Heart left ventricle (tissue), 13 donors: ENCODE data around the gene MLXIP.

Experiments
- CTCF ChIP-seq, 12 donors: fragments of 200-600 bp; sonication (generic) in 4 of 12; IDR thresholded peaks; one replicate each; pipeline versions ENCODE4 v1.5.0 to v1.8.0; 2018 to 2022; ENCODE audit warnings: antibody characterized with exemption in 12 of 12, mild to moderate bottlenecking in 5 of 12
- POLR2A ChIP-seq, 2 donors: fragments of 450-650 bp; IDR thresholded peaks; one replicate each; pipeline ENCODE4 v1.6.1; 2017; ENCODE audit warnings: antibody characterized with exemption in 2 of 2, mild to moderate bottlenecking in 2 of 2, moderate library complexity in 2 of 2
- donor health status: ischemic (EF 13 %, LVEDD 7.1; RV severe dilation, severe dysfunction).
- donor health status: DM: no; HTN: yes; CAD: no.
- donor health status: DM: no; HTN: no; CAD: no.
- donor health status: ischemic (EF 25% LVEDD 6.9; RV normal size, moderate dysfunction).
- donor health status: ischemic (EF 25% LVEDD 5.7; RV mildly dilated, moderate dysfunction).
- donor health status: ischemic (EF 35%, LVEDD 5.7; RV mildly dilated, moderate dysfunction).
- donor health status: nonischemic (EF 11% LVEDD 7.7; RV severe dilation, severe dysfunction).
- donor health status: DM: yes; HTN: yes; CAD: no.
- donor health status: PGD.
- donor health status: ischemic (EF 29% LVEDD 5.4; RV normal size, mild dysfunction).
- donor health status: nonischemic (EF 23%, LVEDD 6.1; RV moderate dilation, normal function).

DNA sequence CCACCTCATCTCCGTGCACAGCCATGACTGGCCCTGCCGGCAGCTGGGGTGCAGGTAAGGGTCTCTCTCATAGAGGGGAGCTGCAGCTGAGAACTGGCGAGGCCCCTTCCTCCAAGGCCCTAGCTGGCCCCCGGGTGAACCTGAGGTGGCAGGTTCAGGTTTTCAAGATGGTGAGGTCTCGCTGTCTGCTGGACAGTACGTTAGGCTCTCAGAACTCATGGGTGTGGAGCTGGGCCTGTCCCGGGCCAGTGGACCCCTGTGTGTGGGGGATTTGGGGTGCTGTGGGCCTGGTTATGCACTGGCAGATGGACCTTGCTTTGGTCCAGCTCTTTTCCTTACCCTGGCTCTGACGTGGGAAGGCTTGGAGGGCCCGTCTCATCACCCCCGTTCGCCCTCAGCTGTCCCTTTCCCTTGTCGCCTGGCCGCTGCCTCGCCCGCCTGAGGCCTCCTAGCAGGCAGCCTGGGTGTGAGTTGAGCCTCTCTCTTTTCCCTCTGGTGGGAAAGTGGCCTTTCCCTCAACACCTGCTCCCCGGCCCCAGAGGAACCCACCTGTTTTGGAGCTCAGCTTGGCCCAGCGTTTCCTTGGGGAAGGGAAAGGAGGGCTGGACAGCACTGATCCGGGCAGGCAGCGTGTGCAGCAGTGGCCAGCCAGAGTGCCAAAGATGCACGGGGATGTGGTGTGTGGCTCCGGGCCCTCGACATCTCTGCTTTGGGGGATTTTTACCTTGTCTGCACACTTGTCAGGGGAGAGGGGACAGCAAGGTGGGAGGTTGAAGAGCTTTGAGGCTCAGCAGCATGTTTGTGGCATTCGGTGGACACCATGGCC lies 67.2 kb downstream of the MLXIP start:
- TF ChIP-seq CTCF (IDR thresholded peaks at IDR 0.05) (no peak), POLR2A (IDR thresholded peaks at IDR 0.05) (no peak)
